Naive thymus-derived CD4-positive, alpha-beta T cell (primary cell): Measurements from ENCODE around the gene PIK3R1. TPM values are rescaled to one million over a fixed set of nuclear protein-coding genes. Genes with fewer than 3 reads are reported as not detected.
"Not testable (repeated sequence)": the region's sequence is repeated elsewhere in the genome, so short reads cannot be mapped to it uniquely, and the experiment has no call there.

ENCODE experiments used
- ATAC-seq: fragments of 150-1000 bp; cut with Tn5 transposase; 2 replicates; pipeline ENCODE4 v1.10.0; 2021; ENCODE audit warnings: mild to moderate bottlenecking, moderate library complexity
- CTCF ChIA-PET: fragments of 350-600 bp; sonication (Branson Sonifier 250); formaldehyde crosslinking; loops from one replicate; lab custom pipeline; 2021; ENCODE audit warnings: antibody characterized with exemption; lab: Charles Lee
- POLR2A ChIA-PET: fragments of 350-600 bp; sonication (Branson Sonifier 250); formaldehyde crosslinking; loops from one replicate; lab custom pipeline; 2021; ENCODE audit warnings: antibody characterized with exemption, inconsistent platforms; lab: Charles Lee
- DNase-seq, 9 donors: peaks; one replicate each; pipeline versions ENCODE4 v3.0.0 to v3.0.0-alpha.2; 2020 to 2022; ENCODE audit warnings: mixed read lengths in 1 of 9
- H3K27ac ChIP-seq: one replicate; pipeline ENCODE4 v1.7.0; 2013; ENCODE audit warnings: mild to moderate bottlenecking, low read depth, low read length, moderate library complexity
- H3K27me3 ChIP-seq, 2 donors: one replicate each; pipeline ENCODE4 v1.7.0; 2013; ENCODE audit warnings: low read length in 2 of 2, mild to moderate bottlenecking in 2 of 2, moderate library complexity in 2 of 2; ENCODE audit not compliant: control insufficient read depth in 2 of 2, insufficient read depth in 2 of 2
- H3K36me3 ChIP-seq, 3 experiments: 1 replicate in 2 of 3; 2 replicates in 1 of 3; pipeline ENCODE4 v1.7.0; 2013; ENCODE audit warnings: low read length in 3 of 3, mild to moderate bottlenecking in 3 of 3, moderate library complexity in 1 of 3; ENCODE audit not compliant: insufficient read depth in 3 of 3, control insufficient read depth in 2 of 3
- H3K4me1 ChIP-seq, 2 donors: one replicate each; pipeline ENCODE4 v1.7.0; 2013; ENCODE audit warnings: low read length in 2 of 2, mild to moderate bottlenecking in 2 of 2, moderate library complexity in 1 of 2; ENCODE audit not compliant: control insufficient read depth in 2 of 2, insufficient read depth in 2 of 2
- H3K4me3 ChIP-seq: 2 replicates; pipeline ENCODE4 v1.7.0; 2013; ENCODE audit warnings: mild to moderate bottlenecking, low read length
- H3K9me3 ChIP-seq, 3 experiments: 1 replicate in 2 of 3; 2 replicates in 1 of 3; pipeline ENCODE4 v1.7.0; 2013; ENCODE audit warnings: low read length in 3 of 3; ENCODE audit not compliant: control insufficient read depth in 2 of 3
- H3K27ac Mint-ChIP-seq, 9 donors: one replicate each; pipeline ENCODE4 v1.8.0; 2020 to 2022; ENCODE audit warnings: mixed read lengths in 9 of 9, mild to moderate bottlenecking in 8 of 9, moderate library complexity in 5 of 9, inconsistent platforms in 2 of 9
- H3K27me3 Mint-ChIP-seq, 5 donors: one replicate each; pipeline ENCODE4 v1.8.0; 2021 to 2022; ENCODE audit warnings: mixed read lengths in 5 of 5, mild to moderate bottlenecking in 1 of 5
- H3K36me3 Mint-ChIP-seq, 5 donors: one replicate each; pipeline ENCODE4 v1.8.0; 2020 to 2022; ENCODE audit warnings: mixed read lengths in 5 of 5, mild to moderate bottlenecking in 3 of 5, inconsistent platforms in 1 of 5
- H3K4me1 Mint-ChIP-seq, 7 donors: one replicate each; pipeline ENCODE4 v1.8.0; 2020 to 2022; ENCODE audit warnings: mixed read lengths in 7 of 7, mild to moderate bottlenecking in 3 of 7, inconsistent platforms in 1 of 7
- H3K4me3 Mint-ChIP-seq, 10 donors: one replicate each; pipeline ENCODE4 v1.8.0; 2020 to 2022; ENCODE audit warnings: mild to moderate bottlenecking in 10 of 10, mixed read lengths in 10 of 10, moderate library complexity in 6 of 10, inconsistent platforms in 2 of 10
- H3K9me3 Mint-ChIP-seq, 11 donors: one replicate each; pipeline ENCODE4 v1.8.0; 2020 to 2022; ENCODE audit warnings: mixed read lengths in 11 of 11, mild to moderate bottlenecking in 4 of 11, inconsistent platforms in 1 of 11, moderate library complexity in 1 of 11
- intact Hi-C, 2 donors: fragments of 100-400 bp; cut with micrococcal nuclease; formaldehyde crosslinking; loops; one replicate each; pipeline ENCODE4 v1.15.1; 2023
- polyA plus RNA-seq, 2 donors: library from polyadenylated mRNA; unstranded; fragments of 300-500 nt; fragmentation: Illumina TruSeq; gene quantifications; one replicate each; pipeline ENCODE4 v1.2.3, GENCODE V29; 2021
- total RNA-seq, 6 experiments: library from RNA in 5 of 6; stranded (reverse) in 5 of 6; gene quantifications; 1 replicate in 5 of 6; 2 replicates in 1 of 6; pipeline ENCODE4 v1.2.3 and lab custom pipeline; 2021 to 2026

The PIK3R1 gene
- total and polyA plus RNA-seq, 7 experiments from 2014 or later, result 72.0 to 207 (median 119) TPM

- H3K27ac Mint-ChIP-seq, result no peak overlapping the region
These were observed 15.3 kb upstream of the PIK3R1 start for GRCh38 chr5:68200288-68200687.

GRCh38 chr5:68210654-68211053 is 4.9 kb upstream of the PIK3R1 start:
- POLR2A ChIA-PET, result not testable (repeated sequence)

More at GRCh38 chr5:68200288-68200687, 15.3 kb upstream of the PIK3R1 start:
- Mint-ChIP-seq H3K27me3 (peaks cover 0 to 17% (median 11%) of the 10 kb centered on the region in 5 donors), H3K4me3 (no peak overlapping the region), H3K4me1 (no peaks in the 10 kb centered on the region), H3K9me3 (peaks cover 0 to 5% (median 0%) of the 10 kb centered on the region in 11 donors), H3K36me3 (no peaks in the 10 kb centered on the region)
- intact Hi-C loops, result no loop called here
- Histone ChIP-seq H3K9me3 (no peaks in the 10 kb centered on the region), H3K27me3 (no peaks in the 10 kb centered on the region), H3K4me1 (no peaks in the 10 kb centered on the region), H3K36me3 (no peaks in the 10 kb centered on the region), H3K27ac (no peak overlapping the region), H3K4me3 (no peak overlapping the region)
- ChIA-PET CTCF (no interaction called here), POLR2A (no interaction called here)
- ATAC-seq, result no peak
- DNase-seq, result no peak

GRCh38 chr5:68214482-68215207 is 911 bp upstream of the PIK3R1 start:
- DNase-seq (peak in 2 of 9 donors; percentile 5 to 9), ATAC-seq (no peak)
- Histone ChIP-seq H3K9me3 (no peaks in the 10 kb centered on the region), H3K4me1 (peaks cover 16 to 18% of the 10 kb centered on the region in 2 donors), H3K36me3 (peaks cover 0 to 15% (median 0%) of the 10 kb centered on the region in 3 experiments), H3K27ac (peak overlapping the region; percentile 89), H3K27me3 (no peaks in the 10 kb centered on the region), H3K4me3 (peak overlapping the region; percentile 73)
- intact Hi-C loops, result loop anchor here (1.0 to 10.0 kb wide), 16 partner anchors 25 to 1390 kb away; partner anchors contain the start of gene SLC30A5 (in 1 of the 2)
- Mint-ChIP-seq H3K9me3 (peaks cover 0 to 20% (median 6%) of the 10 kb centered on the region in 11 donors), H3K36me3 (peaks cover 0 to 20% (median 8%) of the 10 kb centered on the region in 5 donors), H3K27ac (peak overlapping the region; percentile 85 to 97 (median 94)), H3K4me3 (peak overlapping the region; percentile 84 to 94 (median 92)), H3K27me3 (no peaks in the 10 kb centered on the region), H3K4me1 (peaks cover 32 to 40% (median 37%) of the 10 kb centered on the region in 7 donors)
- POLR2A ChIA-PET, result interaction anchor here (0.5 to 4.0 kb wide), 18 partner anchors 9 to 1009 kb away, joined by 3 to 28 read pairs (median 9); no protein-coding TSS in a partner anchor
- CTCF ChIA-PET, result interaction anchor here (0.6 to 2.6 kb wide), 5 partner anchors 20 to 76 kb away, joined by 3 to 7 read pairs (median 3); no protein-coding TSS in a partner anchor

More at GRCh38 chr5:68210654-68211053, 4.9 kb upstream of the PIK3R1 start:
- H3K27me3 ChIP-seq, H3K4me3 Mint-ChIP-seq, H3K4me1 ChIP-seq, H3K4me1 Mint-ChIP-seq, H3K27me3 Mint-ChIP-seq, DNase-seq, CTCF ChIA-PET, H3K27ac ChIP-seq, H3K36me3 ChIP-seq, H3K9me3 ChIP-seq, H3K4me3 ChIP-seq, ATAC-seq: not testable (repeated sequence)
- intact Hi-C loops, result loop anchor here in 1 of 2 donors (10.0 kb wide), 3 partner anchors 504 to 1386 kb away; no protein-coding TSS in a partner anchor
- H3K9me3 Mint-ChIP-seq, result peaks cover 0 to 20% (median 5%) of the 10 kb centered on the region in 11 donors
- peaks cover 0 to 18% (median 5%) of the 10 kb centered on the region in 5 donors for H3K36me3 Mint-ChIP-seq
- peak overlapping the region in 1 of 9 donors; percentile 45 for H3K27ac Mint-ChIP-seq

GRCh38 chr5:68215898-68216244 is 315 bp downstream of the PIK3R1 start:
- Mint-ChIP-seq H3K4me1 (peaks cover 39 to 49% (median 47%) of the 10 kb centered on the region in 7 donors), H3K27me3 (no peaks in the 10 kb centered on the region), H3K36me3 (peaks cover 0 to 23% (median 15%) of the 10 kb centered on the region in 5 donors), H3K27ac (peak overlapping the region in 6 of 9 donors; percentile 47 to 95 (median 82)), H3K4me3 (peak overlapping the region; percentile 84 to 94 (median 92)), H3K9me3 (peaks cover 0 to 15% (median 5%) of the 10 kb centered on the region in 11 donors)
- H3K36me3 ChIP-seq, result peaks cover 0 to 19% (median 0%) of the 10 kb centered on the region in 3 experiments
- intact Hi-C loops, result loop anchor here (1.0 to 10.0 kb wide), 20 partner anchors 8 to 1391 kb away; partner anchors contain the start of gene SLC30A5 (in 1 of the 2)
- H3K9me3 ChIP-seq, result peaks cover 0 to 6% (median 2%) of the 10 kb centered on the region in 3 experiments
- peak overlapping the region; percentile 73 for H3K4me3 ChIP-seq
- ATAC-seq (peak; percentile 74), DNase-seq (peak in 5 of 9 donors; percentile 81 to 89 (median 88))
- H3K27me3 ChIP-seq, result no peaks in the 10 kb centered on the region
- ChIA-PET POLR2A (interaction anchor here (0.6 to 4.0 kb wide), 28 partner anchors 8 to 1049 kb away, joined by 3 to 28 read pairs (median 8); no protein-coding TSS in a partner anchor), CTCF (interaction anchor here (0.8 to 2.6 kb wide), 9 partner anchors 9 to 70 kb away, joined by 3 to 14 read pairs (median 6); no protein-coding TSS in a partner anchor)
- H3K4me1 ChIP-seq, result peaks cover 16 to 18% of the 10 kb centered on the region in 2 donors
- peak overlapping the region; percentile 89 for H3K27ac ChIP-seq

- H3K36me3 Mint-ChIP-seq, result peaks cover 0 to 20% (median 14%) of the 10 kb centered on the region in 5 donors
- peaks cover 40 to 53% (median 51%) of the 10 kb centered on the region in 7 donors for H3K4me1 Mint-ChIP-seq
- ChIA-PET CTCF (interaction anchor here (1.1 to 2.6 kb wide), 8 partner anchors 8 to 64 kb away, joined by 3 to 14 read pairs (median 6); no protein-coding TSS in a partner anchor), POLR2A (interaction anchor here (0.6 to 4.0 kb wide), 27 partner anchors 8 to 1050 kb away, joined by 3 to 28 read pairs (median 8); no protein-coding TSS in a partner anchor)
- Histone ChIP-seq H3K27me3 (no peaks in the 10 kb centered on the region), H3K9me3 (peaks cover 0 to 10% (median 7%) of the 10 kb centered on the region in 3 experiments), H3K36me3 (peaks cover 0 to 19% (median 0%) of the 10 kb centered on the region in 3 experiments), H3K4me3 (peak overlapping the region; percentile 73), H3K4me1 (peaks cover 16 to 19% of the 10 kb centered on the region in 2 donors), H3K27ac (peak overlapping the region; percentile 89)
- intact Hi-C loops, result loop anchor here (1.0 to 10.0 kb wide), 13 partner anchors 8 to 1392 kb away; partner anchors contain the start of gene SLC30A5 (in 1 of the 2)
- peaks cover 0 to 9% (median 2%) of the 10 kb centered on the region in 11 donors for H3K9me3 Mint-ChIP-seq
- H3K27me3 Mint-ChIP-seq, result no peaks in the 10 kb centered on the region
- H3K4me3 Mint-ChIP-seq, result peak overlapping the region; percentile 84 to 94 (median 92)
- no peak for ATAC-seq
- peak overlapping the region; percentile 65 to 95 (median 81) for H3K27ac Mint-ChIP-seq
- peak; percentile 34 to 70 (median 50) for DNase-seq
These were observed 890 bp downstream of the PIK3R1 start for GRCh38 chr5:68216245-68217046.
